ENCODE measurements around the gene IGSF3.

- TF ChIP-seq ZNF565 (CRISPR knock-in tag; conservative IDR thresholded peaks at IDR 0.05; ENCODE audit: low read depth) (no peak), ZFP30 (CRISPR knock-in tag; IDR thresholded peaks at IDR 0.05) (no peak), CREB5 (CRISPR knock-in tag; IDR thresholded peaks at IDR 0.05; ENCODE audit: low read depth) (no peak), ARNTL (CRISPR knock-in tag; IDR thresholded peaks at IDR 0.05; ENCODE audit: borderline replicate concordance, low read depth) (no peak), ZC3H10 (CRISPR knock-in tag; IDR thresholded peaks at IDR 0.05) (no peak), GLIS3 (CRISPR knock-in tag; IDR thresholded peaks at IDR 0.05) (no peak), CSDC2 (CRISPR knock-in tag; IDR thresholded peaks at IDR 0.05) (no peak), PATZ1 (CRISPR knock-in tag; IDR thresholded peaks at IDR 0.05; ENCODE audit: borderline replicate concordance) (no peak)
These were observed 114.0 kb downstream of the IGSF3 start for GRCh38 chr1:116553386-116554115.

Data from SK-N-SH treated with all-trans-retinoic acid at 6 μM for 48 hours (cell line).